ENCODE measurements around the gene MAD1L1. TPM values are rescaled to one million over a fixed set of nuclear protein-coding genes. Genes with fewer than 3 reads are reported as not detected.
A peak's percentile ranks its signal among the peaks of the same experiment; 100 is the strongest.

The MAD1L1 gene
- total RNA-seq, 1 experiment from 2014 or later: 43.8 TPM

GRCh38 chr7:2168615-2169311 lies 64.0 kb downstream of the MAD1L1 start:
- POLR2A ChIA-PET: no interaction called here
- DNase-seq (ENCODE audit: low spot score): no peak
- no peaks in the 10 kb centered on the region for H3K9me3 Mint-ChIP-seq
- H3K4me1 Mint-ChIP-seq: peaks cover 11% of the 10 kb centered on the region
- H3K27ac Mint-ChIP-seq: peak overlapping the region; percentile 91
- CTCF ChIA-PET: no interaction called here
- no peak overlapping the region for H3K4me3 Mint-ChIP-seq
- TF ChIP-seq AR (CRISPR knock-in tag; IDR thresholded peaks at IDR 0.05): no peak
- no peak for TF ChIP-seq ZBTB21 (CRISPR knock-in tag; IDR thresholded peaks at IDR 0.05; ENCODE audit: borderline replicate concordance)
- peaks cover 14% of the 10 kb centered on the region; the same call in 1 of the 2 replicates for H3K36me3 Mint-ChIP-seq
- ATAC-seq: no peak
- H3K27me3 Mint-ChIP-seq (ENCODE audit: low read depth): no peaks in the 10 kb centered on the region; the same call in 1 of the 2 replicates

- TF ChIP-seq STAT6 (CRISPR knock-in tag; conservative IDR thresholded peaks at IDR 0.05; ENCODE audit: low read depth): no peak
- TF ChIP-seq GTF2I (CRISPR knock-in tag; conservative IDR thresholded peaks at IDR 0.05): no peak
- TF ChIP-seq SMAD3 (CRISPR knock-in tag; IDR thresholded peaks at IDR 0.05; ENCODE audit: borderline replicate concordance): no peak
- no peak for TF ChIP-seq ZNF263 (CRISPR knock-in tag; IDR thresholded peaks at IDR 0.05; ENCODE audit: low read depth)
- TF ChIP-seq ZMAT4 (CRISPR knock-in tag; IDR thresholded peaks at IDR 0.05): no peak
- TF ChIP-seq ESRRA (CRISPR knock-in tag; IDR thresholded peaks at IDR 0.05; ENCODE audit: borderline replicate concordance): no peak
- TF ChIP-seq ATF1 (CRISPR knock-in tag; IDR thresholded peaks at IDR 0.05): no peak
- no peak for TF ChIP-seq NR1H2 (CRISPR knock-in tag; IDR thresholded peaks at IDR 0.05)
- no peak for TF ChIP-seq NFE2L1 (CRISPR knock-in tag; IDR thresholded peaks at IDR 0.05)
- no peak for TF ChIP-seq TEAD4 (CRISPR knock-in tag; IDR thresholded peaks at IDR 0.05)
- no peak for TF ChIP-seq FOXJ3 (CRISPR knock-in tag; IDR thresholded peaks at IDR 0.05; ENCODE audit: borderline replicate concordance)
- TF ChIP-seq GRHL2 (CRISPR knock-in tag; IDR thresholded peaks at IDR 0.05; ENCODE audit: insufficient replicate concordance, severe bottlenecking): no peak
- ChIA-PET POLR2A (no interaction called here), CTCF (no interaction called here)
- H3K36me3 Mint-ChIP-seq: peaks cover 16% of the 10 kb centered on the region
- H3K27ac Mint-ChIP-seq: no peak overlapping the region
- ATAC-seq: no peak
- H3K4me3 Mint-ChIP-seq: no peak overlapping the region
- DNase-seq (ENCODE audit: low spot score): no peak
- no peaks in the 10 kb centered on the region for H3K9me3 Mint-ChIP-seq
- H3K4me1 Mint-ChIP-seq: peaks cover 27% of the 10 kb centered on the region
- no peaks in the 10 kb centered on the region; the same call in 1 of the 2 replicates for H3K27me3 Mint-ChIP-seq (ENCODE audit: low read depth)
These were observed 66.0 kb downstream of the MAD1L1 start for GRCh38 chr7:2166625-2167280.
